Measurements from ENCODE around the gene SPINK1. TPM values are rescaled to one million over a fixed set of nuclear protein-coding genes. Genes with fewer than 3 reads are reported as not detected.
"Not testable (repeated sequence)": the region's sequence is repeated elsewhere in the genome, so short reads cannot be mapped to it uniquely, and the experiment has no call there.

Gene SPINK1
- polyA plus RNA-seq, 3 donors, result 21.3 to 20,988 (median 136) TPM

GRCh38 chr5:147856801-147857200, 25.3 kb upstream of the SPINK1 start:
- H3K27ac ChIP-seq (ENCODE audit: low read depth, low read length), result no peak overlapping the region

DNA sequence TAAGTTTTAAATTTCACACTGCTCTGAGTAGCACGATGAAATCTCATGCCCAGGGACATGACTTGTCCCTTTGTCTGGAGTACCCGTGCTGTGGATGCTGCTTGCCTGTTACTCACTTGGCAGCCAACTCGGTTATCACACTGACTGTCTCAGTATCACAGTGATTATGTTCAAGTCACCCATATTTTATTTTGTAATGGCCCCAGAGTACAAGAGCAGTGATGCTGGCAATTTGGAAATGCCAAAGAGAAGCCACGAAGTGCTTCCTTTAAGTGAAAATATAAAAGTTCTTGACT, 24.3 kb upstream of the SPINK1 start:
- WGBS, 3 donors, result 50 to 58% (median 51%) methylated on average over 4 of the region's 4 CpGs
- no peak overlapping the region for H3K27ac ChIP-seq (ENCODE audit: low read depth, low read length)

DNA sequence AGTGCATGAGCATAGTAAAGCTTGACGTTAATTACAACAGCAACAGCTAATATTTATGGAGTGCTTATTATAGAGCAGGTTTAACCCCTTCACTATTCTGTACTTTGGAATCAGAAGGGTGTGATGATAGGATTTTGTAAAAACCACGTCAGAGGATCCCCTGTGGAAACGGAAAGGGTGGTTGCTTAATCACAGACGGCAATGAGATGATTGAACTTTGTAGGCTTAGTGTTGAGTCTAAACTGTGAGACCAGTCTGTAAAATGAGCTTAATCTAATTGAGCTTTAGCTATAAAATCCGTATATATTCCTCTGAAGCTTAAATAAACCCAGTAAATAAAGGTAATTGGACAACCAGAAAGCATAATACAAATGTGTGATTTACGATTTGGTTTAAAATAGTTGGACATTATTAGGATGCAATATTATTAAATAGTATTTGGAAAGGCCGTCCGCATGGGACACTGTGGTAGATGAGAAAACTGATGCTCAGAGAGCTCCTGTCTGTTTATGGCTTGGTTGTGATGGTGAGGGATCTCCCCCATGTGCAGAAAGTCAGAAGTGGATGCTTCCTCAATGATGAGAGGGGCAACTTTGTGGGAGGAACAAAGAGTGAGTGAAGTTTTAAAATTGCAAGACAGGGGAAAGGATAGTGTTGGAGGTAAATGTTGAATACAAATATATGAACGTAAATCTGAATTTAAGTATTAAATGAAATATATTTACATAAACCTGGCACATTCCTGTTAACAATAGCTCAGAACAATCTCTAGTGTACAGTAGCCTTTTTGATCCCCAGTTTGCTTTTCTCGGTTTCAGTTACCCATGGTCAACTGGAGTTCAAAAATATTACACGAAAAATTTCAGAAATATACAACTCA, 23.7 kb upstream of the SPINK1 start:
- 62 to 76% (median 71%) methylated on average over 11 of the region's 11 CpGs for WGBS, 3 donors
- no peak overlapping the region for H3K27ac ChIP-seq (ENCODE audit: low read depth, low read length)

GRCh38 chr5:147854331-147854730, 22.9 kb upstream of the SPINK1 start:
- 53 to 86% (median 67%) methylated on average over 3 of the region's 3 CpGs for WGBS, 3 donors
- no peak overlapping the region for H3K27ac ChIP-seq (ENCODE audit: low read depth, low read length)

DNA sequence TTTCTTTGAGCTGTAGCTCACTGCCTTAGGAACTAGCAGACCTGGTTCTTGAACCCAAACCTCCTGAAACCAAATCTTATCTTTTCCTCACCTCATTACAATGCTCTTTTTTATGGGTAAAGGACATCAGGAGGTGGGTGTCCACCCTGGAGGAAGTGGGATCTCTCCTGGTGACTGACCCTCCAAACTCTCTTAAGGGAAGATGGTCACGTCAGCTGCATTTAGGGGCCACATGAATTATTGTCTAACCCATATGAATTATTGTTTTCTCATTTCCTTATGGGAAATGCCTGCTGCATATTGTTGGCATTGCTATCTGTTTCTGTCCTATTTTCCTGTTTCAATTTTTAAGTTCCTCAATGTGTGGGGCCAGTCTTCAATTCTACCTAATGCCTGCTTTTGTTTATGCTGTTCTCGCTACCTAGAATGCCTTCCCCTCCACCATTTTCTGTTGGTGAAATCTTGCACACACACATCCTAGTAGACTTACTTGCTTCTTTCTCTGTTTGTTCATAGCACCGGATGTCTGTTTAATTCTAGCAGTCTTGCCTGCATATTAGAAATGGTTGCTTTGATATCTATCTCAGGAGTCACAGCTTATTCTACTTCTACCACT, 22.0 kb upstream of the SPINK1 start:
- H3K27ac ChIP-seq (ENCODE audit: low read depth, low read length), result no peak overlapping the region
- 42 to 72% (median 46%) methylated on average over 3 of the region's 3 CpGs for WGBS, 3 donors

DNA sequence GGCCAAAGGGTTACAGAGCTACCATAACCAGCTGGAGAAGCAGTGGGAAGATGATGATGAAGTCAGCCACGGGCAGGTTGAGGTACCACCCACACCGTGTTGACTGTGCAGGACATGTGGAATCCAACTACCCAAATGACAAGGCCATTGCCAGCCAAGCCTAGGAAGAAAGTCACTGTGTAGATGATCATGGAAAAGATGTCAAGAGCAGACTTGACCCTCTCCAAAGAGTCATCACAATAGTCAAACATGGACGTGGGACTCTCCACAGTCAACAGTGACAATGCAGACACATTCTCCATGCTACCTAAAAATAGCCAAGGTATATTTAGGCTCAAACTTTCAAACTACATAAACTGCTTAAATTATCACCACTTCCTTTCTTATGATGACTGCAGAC, 20.9 kb upstream of the SPINK1 start:
- 48 to 67% (median 66%) methylated on average over 3 of the region's 3 CpGs for WGBS, 3 donors
- no peak overlapping the region for H3K27ac ChIP-seq (ENCODE audit: low read depth, low read length)

DNA sequence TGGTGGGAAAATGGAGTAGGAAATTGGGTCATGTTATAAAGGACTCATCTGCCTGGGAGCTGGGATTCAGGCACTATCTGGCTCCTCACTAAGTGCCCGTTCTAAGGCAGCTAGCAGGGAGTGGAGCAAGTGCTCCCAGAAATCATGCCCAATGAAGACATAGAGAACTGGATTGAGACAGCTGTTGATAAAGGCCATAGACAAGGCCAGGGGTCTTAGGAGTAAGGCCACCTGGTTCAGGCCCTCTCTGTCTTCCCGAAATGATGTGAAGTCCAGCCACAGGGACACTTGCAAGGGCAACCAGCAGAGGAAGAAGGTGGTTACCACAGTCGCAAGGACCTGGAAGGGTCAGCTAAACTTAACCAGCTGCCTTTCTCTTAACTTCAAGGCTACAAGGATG, 20.1 kb upstream of the SPINK1 start:
- H3K27ac ChIP-seq (ENCODE audit: low read depth, low read length), result no peak overlapping the region
- WGBS, 3 donors, result 91 to 96% (median 93%) methylated on average over 3 of the region's 3 CpGs

GRCh38 chr5:147849226-147849625, 17.8 kb upstream of the SPINK1 start:
- 49 to 68% (median 58%) methylated on average over 2 of the region's 2 CpGs for whole genome bisulfite sequencing, 3 donors
- no peak overlapping the region for H3K27ac ChIP-seq (ENCODE audit: low read depth, low read length)

DNA sequence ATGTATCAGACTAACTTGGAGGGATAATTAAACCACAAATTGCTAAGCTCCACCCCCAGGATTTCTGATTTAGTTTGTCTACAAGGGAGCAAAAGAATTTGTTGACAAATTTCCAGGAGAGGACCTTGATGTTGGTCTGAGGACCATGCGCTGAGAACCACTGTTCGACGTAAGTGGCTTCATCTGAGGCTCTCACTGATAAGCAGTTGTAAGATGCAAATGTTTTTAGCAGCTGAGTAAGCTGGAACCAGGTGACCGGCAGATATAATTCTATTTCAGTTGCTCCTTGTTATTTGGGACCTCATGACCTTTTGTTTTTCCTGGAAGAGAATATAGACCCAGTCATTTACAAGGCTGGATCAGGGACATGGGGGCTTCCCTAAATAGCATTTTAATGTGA, 14.1 kb upstream of the SPINK1 start:
- no peak overlapping the region for H3K27ac ChIP-seq (ENCODE audit: low read depth, low read length)
- 46 to 90% (median 88%) methylated on average over 4 of the region's 4 CpGs for WGBS, 3 donors

GRCh38 chr5:147844846-147845245, 13.4 kb upstream of the SPINK1 start:
- 47 to 65% (median 53%) methylated on average over 3 of the region's 3 CpGs for WGBS, 3 donors
- no peak overlapping the region for H3K27ac ChIP-seq (ENCODE audit: low read depth, low read length)

DNA sequence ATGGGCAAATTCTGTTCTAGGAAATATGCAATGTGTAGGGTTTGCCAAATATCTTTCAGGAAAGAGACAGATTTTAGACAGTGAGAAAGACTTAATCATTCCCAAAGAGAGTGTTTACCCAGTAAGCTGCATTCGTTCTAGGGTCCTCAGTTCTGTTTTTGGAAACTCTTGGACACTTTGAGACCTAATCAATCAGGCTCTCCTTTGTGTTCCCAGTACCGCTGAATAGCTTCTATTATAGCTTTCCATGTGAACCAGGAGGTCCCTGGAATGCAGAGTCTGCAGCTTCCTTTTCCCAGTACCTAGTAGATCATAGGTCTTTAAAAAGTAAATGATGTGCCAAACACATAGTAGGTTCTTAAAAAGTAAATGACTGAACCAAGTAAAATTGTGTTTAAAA, 11.4 kb upstream of the SPINK1 start:
- WGBS, 3 donors, result 54 to 62% (median 58%) methylated on average over 2 of the region's 2 CpGs
- no peak overlapping the region for H3K27ac ChIP-seq (ENCODE audit: low read depth, low read length)

DNA sequence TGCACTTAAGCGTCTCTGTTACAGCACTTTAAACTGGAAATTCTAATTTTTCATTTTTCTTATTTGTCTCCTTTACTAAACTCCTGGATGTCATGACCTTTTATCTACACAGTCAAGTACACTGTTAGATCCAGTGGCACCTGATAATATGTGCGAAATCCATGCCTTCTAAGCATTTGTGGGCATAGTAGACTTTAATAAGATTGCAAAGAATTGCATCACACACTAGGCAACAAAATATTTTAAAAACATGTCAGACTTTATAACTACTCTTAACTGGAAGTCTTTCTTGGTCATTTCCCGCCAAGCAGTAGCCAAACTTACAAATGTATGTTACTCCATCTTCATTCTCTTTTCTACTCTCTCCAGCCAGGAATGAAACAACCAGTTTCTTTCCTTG, 5.0 kb upstream of the SPINK1 start:
- 34 to 90% (median 85%) methylated on average over 3 of the region's 3 CpGs for WGBS, 3 donors
- no peak overlapping the region for H3K27ac ChIP-seq (ENCODE audit: low read depth, low read length)

- 17 to 56% (median 48%) methylated on average over 2 of the region's 2 CpGs for WGBS, 3 donors
- no peak overlapping the region for H3K27ac ChIP-seq (ENCODE audit: low read depth, low read length)
These were observed 3.9 kb upstream of the SPINK1 start for GRCh38 chr5:147835386-147835798.

GRCh38 chr5:147832541-147832940, 1.1 kb upstream of the SPINK1 start:
- WGBS, 3 donors, result 35 to 86% (median 63%) methylated on average over 1 of the region's 1 CpG
- H3K27ac ChIP-seq (ENCODE audit: low read depth, low read length), result no peak overlapping the region

GRCh38 chr5:147830035-147830434, 1.4 kb downstream of the SPINK1 start:
- H3K27ac ChIP-seq (ENCODE audit: low read depth, low read length), result no peak overlapping the region

DNA sequence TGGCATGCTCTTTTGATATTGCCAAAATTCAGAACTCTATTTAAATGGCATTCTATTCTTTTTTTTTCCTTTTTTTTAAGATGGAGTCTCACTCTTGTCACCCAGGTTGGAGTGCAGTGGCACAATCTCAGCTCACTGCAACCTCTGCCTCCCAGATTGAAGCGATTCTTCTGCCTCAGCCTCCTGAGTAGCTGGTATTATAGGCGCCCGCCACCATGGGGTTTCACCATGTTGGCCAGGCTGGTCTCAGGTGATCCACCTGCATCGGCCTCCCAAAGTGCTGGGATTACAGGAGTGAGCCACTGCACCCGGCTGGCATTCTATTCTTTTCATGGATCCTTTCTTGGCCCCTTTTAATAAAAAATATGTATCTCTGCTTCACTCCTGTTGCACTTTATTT, 4.5 kb downstream of the SPINK1 start:
- 44 to 87% (median 82%) methylated on average over 5 of the region's 5 CpGs for WGBS, 3 donors
- not testable (repeated sequence) for H3K27ac ChIP-seq (ENCODE audit: low read depth, low read length)

GRCh38 chr5:147826361-147826760, 5.1 kb downstream of the SPINK1 start:
- H3K27ac ChIP-seq (ENCODE audit: low read depth, low read length), result no peak overlapping the region
- WGBS, 3 donors, result 18 to 73% (median 68%) methylated on average over 2 of the region's 2 CpGs

- no peak overlapping the region for H3K27ac ChIP-seq (ENCODE audit: low read depth, low read length)
- 6 to 13% (median 8%) methylated on average over 4 of the region's 4 CpGs for WGBS, 3 donors
These were observed 8.6 kb downstream of the SPINK1 start for GRCh38 chr5:147822686-147823491.

- not testable (repeated sequence) for H3K27ac ChIP-seq (ENCODE audit: low read depth, low read length)
- whole genome bisulfite sequencing, 3 donors, result 58 to 88% (median 87%) methylated on average over 3 of the region's 3 CpGs
These were observed 9.2 kb downstream of the SPINK1 start for GRCh38 chr5:147822222-147822621.
